Activated CD4-positive, alpha-beta T cell treated with anti-CD3 and anti-CD28 coated beads for 36 hours (primary cell): ENCODE measurements around the gene ZNF845. TPM values are rescaled to one million over a fixed set of nuclear protein-coding genes. Genes with fewer than 3 reads are reported as not detected.
"Not testable (repeated sequence)": the region's sequence is repeated elsewhere in the genome, so short reads cannot be mapped to it uniquely, and the experiment has no call there.

Experiments used
- ATAC-seq: fragments of 200-7000 bp; cut with Tn5 transposase; one replicate; pipeline ENCODE4 v1.10.0; 2021; ENCODE audit warnings: mild to moderate bottlenecking, moderate library complexity
- CTCF ChIA-PET: fragments of 350-600 bp; sonication (Branson Sonifier 250); formaldehyde crosslinking; loops from one replicate; lab custom pipeline; 2021; ENCODE audit warnings: antibody characterized with exemption; lab: Charles Lee
- POLR2A ChIA-PET: fragments of 350-600 bp; sonication (Branson Sonifier 250); formaldehyde crosslinking; loops from one replicate; lab custom pipeline; 2021; ENCODE audit warnings: antibody characterized with exemption, inconsistent platforms; lab: Charles Lee
- DNase-seq: peaks from one replicate; pipeline ENCODE4 v3.0.0-alpha.2; 2020
- H3K27ac Mint-ChIP-seq: one replicate; pipeline ENCODE4 v1.8.0; 2021; ENCODE audit warnings: mixed read lengths
- H3K27me3 Mint-ChIP-seq: one replicate; pipeline ENCODE4 v1.8.0; 2021; ENCODE audit warnings: mixed read lengths
- H3K36me3 Mint-ChIP-seq: one replicate; pipeline ENCODE4 v1.8.0; 2021; ENCODE audit warnings: low read depth, mixed read lengths
- H3K4me1 Mint-ChIP-seq: one replicate; pipeline ENCODE4 v1.8.0; 2021; ENCODE audit warnings: mixed read lengths
- H3K4me3 Mint-ChIP-seq: one replicate; pipeline ENCODE4 v1.8.0; 2021; ENCODE audit warnings: mild to moderate bottlenecking, moderate library complexity, mixed read lengths
- H3K9me3 Mint-ChIP-seq: one replicate; pipeline ENCODE4 v1.8.0; 2021; ENCODE audit warnings: low read depth, mixed read lengths
- intact Hi-C, 2 experiments: fragments of 100-400 bp; cut with DNase I in 1 of 2; cut with micrococcal nuclease in 1 of 2; formaldehyde crosslinking; loops; one replicate each; pipeline versions ENCODE4 v1.14.2 to v1.15.1; 2022 to 2024; cut with DNase I, micrococcal nuclease
- total RNA-seq, 2 experiments: library from RNA; stranded (reverse); gene quantifications; one replicate each; pipeline ENCODE4 v1.2.3, GENCODE V29; 2021

The ZNF845 gene
- total RNA-seq, 2 experiments from 2014 or later, result 5.9 to 6.3 TPM

- POLR2A ChIA-PET, result interaction anchor here (0.8 to 1.1 kb wide), 3 partner anchors 40 to 806 kb away, joined by 3 to 4 read pairs (median 3); no protein-coding TSS in a partner anchor
- peaks cover 11% of the 10 kb centered on the region for H3K4me1 Mint-ChIP-seq
- peaks cover 9% of the 10 kb centered on the region for H3K27me3 Mint-ChIP-seq
- intact Hi-C loops, result loop anchor here (1.0 to 2.0 kb wide), 14 partner anchors 32 to 806 kb away; partner anchors contain the start of genes ZNF525 (in 2 of the 2), ZNF665 (in 2 of the 2), ZNF677 (in 2 of the 2) and ZNF765 (in 2 of the 2)
- H3K27ac Mint-ChIP-seq, result peak overlapping the region; percentile 92
- peaks cover 34% of the 10 kb centered on the region for H3K36me3 Mint-ChIP-seq
- DNase-seq (peak; percentile 56), ATAC-seq (peak; percentile 24)
- H3K4me3 Mint-ChIP-seq, result peak overlapping the region; percentile 88
- CTCF ChIA-PET, result interaction anchor here (0.6 kb wide), 1 partner anchor 412 kb away, joined by 3 read pairs; no protein-coding TSS in a partner anchor
- peaks cover 24% of the 10 kb centered on the region for H3K9me3 Mint-ChIP-seq
Observed at GRCh38 chr19:53333066-53333462, 485 bp upstream of the ZNF845 start.

- intact Hi-C loops, H3K27ac Mint-ChIP-seq, H3K4me3 Mint-ChIP-seq, DNase-seq, POLR2A ChIA-PET, H3K27me3 Mint-ChIP-seq, H3K4me1 Mint-ChIP-seq, CTCF ChIA-PET, ATAC-seq: not testable (repeated sequence)
- peaks cover 97% of the 10 kb centered on the region for H3K36me3 Mint-ChIP-seq
- H3K9me3 Mint-ChIP-seq, result peaks cover 42% of the 10 kb centered on the region
Observed at GRCh38 chr19:53344403-53344802, 10.9 kb downstream of the ZNF845 start.

- POLR2A ChIA-PET, result no interaction called here
- no peak overlapping the region for H3K27ac Mint-ChIP-seq
Observed at GRCh38 chr19:53355739-53356138, 22.2 kb downstream of the ZNF845 start.

GRCh38 chr19:53357821-53358581 is 24.5 kb downstream of the ZNF845 start:
- ChIA-PET POLR2A (no interaction called here), CTCF (no interaction called here)
- Mint-ChIP-seq H3K4me3 (no peak overlapping the region), H3K27ac (no peak overlapping the region), H3K4me1 (no peaks in the 10 kb centered on the region), H3K9me3 (peaks cover 37% of the 10 kb centered on the region), H3K36me3 (peaks cover 34% of the 10 kb centered on the region), H3K27me3 (no peaks in the 10 kb centered on the region)
- peak; percentile 10 for DNase-seq
- intact Hi-C loops, result no loop called here
- ATAC-seq, result no peak

More at GRCh38 chr19:53355739-53356138, 22.2 kb downstream of the ZNF845 start:
- DNase-seq (no peak), ATAC-seq (no peak)
- peaks cover 56% of the 10 kb centered on the region for H3K36me3 Mint-ChIP-seq
- peaks cover 57% of the 10 kb centered on the region for H3K9me3 Mint-ChIP-seq
- CTCF ChIA-PET, result no interaction called here
- intact Hi-C loops, result no loop called here
- H3K27me3 Mint-ChIP-seq, result no peaks in the 10 kb centered on the region
- no peak overlapping the region for H3K4me3 Mint-ChIP-seq
- H3K4me1 Mint-ChIP-seq, result no peaks in the 10 kb centered on the region

GRCh38 chr19:53360056-53360455 is 26.5 kb downstream of the ZNF845 start:
- POLR2A ChIA-PET, DNase-seq, H3K27ac Mint-ChIP-seq, ATAC-seq, H3K4me1 Mint-ChIP-seq, H3K4me3 Mint-ChIP-seq, intact Hi-C loops, CTCF ChIA-PET, H3K27me3 Mint-ChIP-seq: not testable (repeated sequence)
- H3K36me3 Mint-ChIP-seq, result peaks cover 21% of the 10 kb centered on the region
- H3K9me3 Mint-ChIP-seq, result peaks cover 25% of the 10 kb centered on the region

- peaks cover 4% of the 10 kb centered on the region for H3K9me3 Mint-ChIP-seq
- H3K36me3 Mint-ChIP-seq, result peaks cover 19% of the 10 kb centered on the region
- peak within 1 kb of the TSS; percentile 93 for H3K4me3 Mint-ChIP-seq
- POLR2A ChIA-PET, result no interaction called here
- CTCF ChIA-PET, result no interaction called here
- DNase-seq (peak; percentile 98), ATAC-seq (peak; percentile 100)
- intact Hi-C loops, result loop anchor here (1.0 to 5.0 kb wide), 15 partner anchors 30 to 1225 kb away; partner anchors contain the start of genes ZNF765 (in 2 of the 2), ZNF845 (in 2 of the 2), ZNF160 (in 1 of the 2) and ZNF320 (in 1 of the 2)
- H3K4me1 Mint-ChIP-seq, result peaks cover 26% of the 10 kb centered on the region
- H3K27ac Mint-ChIP-seq, result peak within 1 kb of the TSS; percentile 95
- H3K27me3 Mint-ChIP-seq, result no peaks in the 10 kb centered on the region
Observed at GRCh38 chr19:53365134-53365898, 31.8 kb downstream of the ZNF845 start, which contains the start of gene ZNF525. TSS of gene ZNF525 (plus strand) at chr19:53365705. CDS start at chr19:53372282, 6,577 bp downstream.

GRCh38 chr19:53365899-53366493 is 32.4 kb downstream of the ZNF845 start:
- ATAC-seq, result peak; percentile 67
- peaks cover 26% of the 10 kb centered on the region for H3K4me1 Mint-ChIP-seq
- ChIA-PET POLR2A (no interaction called here), CTCF (no interaction called here)
- H3K27me3 Mint-ChIP-seq, result no peaks in the 10 kb centered on the region
- peak overlapping the region; percentile 93 for H3K4me3 Mint-ChIP-seq
- intact Hi-C loops, result loop anchor here (1.0 to 5.0 kb wide), 15 partner anchors 29 to 1226 kb away; partner anchors contain the start of genes ZNF765 (in 2 of the 2), ZNF845 (in 2 of the 2), ZNF160 (in 1 of the 2) and ZNF320 (in 1 of the 2)
- peak overlapping the region; percentile 95 for H3K27ac Mint-ChIP-seq
- H3K36me3 Mint-ChIP-seq, result peaks cover 26% of the 10 kb centered on the region
- peak; percentile 71 for DNase-seq
- H3K9me3 Mint-ChIP-seq, result peaks cover 6% of the 10 kb centered on the region

GRCh38 chr19:53372196-53372595 is 38.6 kb downstream of the ZNF845 start:
- Mint-ChIP-seq H3K36me3 (peaks cover 74% of the 10 kb centered on the region), H3K4me1 (peaks cover 13% of the 10 kb centered on the region), H3K9me3 (peaks cover 11% of the 10 kb centered on the region), H3K4me3 (no peak overlapping the region), H3K27me3 (no peaks in the 10 kb centered on the region), H3K27ac (no peak overlapping the region)
- DNase-seq, result no peak
- no peak for ATAC-seq
- POLR2A ChIA-PET, result no interaction called here
- intact Hi-C loops, result no loop called here
- CTCF ChIA-PET, result no interaction called here

GRCh38 chr19:53374288-53374687 is 40.7 kb downstream of the ZNF845 start:
- intact Hi-C loops, result no loop called here
- H3K4me1 Mint-ChIP-seq, result no peaks in the 10 kb centered on the region
- H3K9me3 Mint-ChIP-seq, result peaks cover 21% of the 10 kb centered on the region
- H3K27ac Mint-ChIP-seq, result no peak overlapping the region
- H3K4me3 Mint-ChIP-seq, result no peak overlapping the region
- POLR2A ChIA-PET, result no interaction called here
- no peak for DNase-seq
- no peak for ATAC-seq
- CTCF ChIA-PET, result interaction anchor here (0.6 kb wide), 1 partner anchor 985 kb away, joined by 3 read pairs; no protein-coding TSS in a partner anchor
- H3K27me3 Mint-ChIP-seq, result no peaks in the 10 kb centered on the region
- peaks cover 78% of the 10 kb centered on the region for H3K36me3 Mint-ChIP-seq

- Mint-ChIP-seq H3K27me3 (no peaks in the 10 kb centered on the region), H3K36me3 (peaks cover 83% of the 10 kb centered on the region), H3K4me3 (no peak overlapping the region), H3K9me3 (peaks cover 21% of the 10 kb centered on the region), H3K27ac (no peak overlapping the region), H3K4me1 (no peaks in the 10 kb centered on the region)
- ATAC-seq, result no peak
- POLR2A ChIA-PET, result no interaction called here
- intact Hi-C loops, result no loop called here
- no peak for DNase-seq
- CTCF ChIA-PET, result no interaction called here
Observed at GRCh38 chr19:53374743-53375142, 41.2 kb downstream of the ZNF845 start.

GRCh38 chr19:53381376-53381775 is 47.8 kb downstream of the ZNF845 start:
- CTCF ChIA-PET, result no interaction called here

More at GRCh38 chr19:53381376-53381775, 47.8 kb downstream of the ZNF845 start:
- H3K27ac Mint-ChIP-seq, result no peak overlapping the region
- no peaks in the 10 kb centered on the region for H3K27me3 Mint-ChIP-seq
- peaks cover 63% of the 10 kb centered on the region for H3K9me3 Mint-ChIP-seq
- POLR2A ChIA-PET, result interaction anchor here (0.6 kb wide), 1 partner anchor 15 kb away, joined by 16 read pairs; no protein-coding TSS in a partner anchor
- intact Hi-C loops, result no loop called here
- peak; percentile 9 for ATAC-seq
- H3K36me3 Mint-ChIP-seq, result peaks cover 96% of the 10 kb centered on the region
- H3K4me1 Mint-ChIP-seq, result no peaks in the 10 kb centered on the region
- H3K4me3 Mint-ChIP-seq, result no peak overlapping the region
- DNase-seq, result no peak
